ENCODE measurements around the gene GPR158.

Gene GPR158

DNA sequence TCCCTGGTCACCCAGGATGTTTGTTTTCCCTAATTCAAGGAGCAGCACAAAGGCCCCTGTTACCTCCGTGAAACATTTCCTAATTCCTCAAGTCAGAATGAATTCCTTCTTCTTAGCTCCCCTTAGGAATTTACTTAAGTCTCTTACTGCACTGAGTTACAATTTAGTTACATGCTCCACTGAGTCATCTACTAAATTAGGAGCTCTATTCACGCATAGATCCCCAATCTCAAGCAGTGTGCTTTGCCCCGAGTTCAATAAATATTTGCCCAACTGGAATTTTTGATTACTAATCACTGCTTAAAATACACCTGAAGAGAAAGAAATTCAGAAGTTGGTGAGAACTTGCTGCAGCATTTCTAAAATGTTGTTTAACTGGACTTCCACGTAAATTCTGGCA lies 429.8 kb downstream of the GPR158 start:
- no peak for DNase-seq

DNA sequence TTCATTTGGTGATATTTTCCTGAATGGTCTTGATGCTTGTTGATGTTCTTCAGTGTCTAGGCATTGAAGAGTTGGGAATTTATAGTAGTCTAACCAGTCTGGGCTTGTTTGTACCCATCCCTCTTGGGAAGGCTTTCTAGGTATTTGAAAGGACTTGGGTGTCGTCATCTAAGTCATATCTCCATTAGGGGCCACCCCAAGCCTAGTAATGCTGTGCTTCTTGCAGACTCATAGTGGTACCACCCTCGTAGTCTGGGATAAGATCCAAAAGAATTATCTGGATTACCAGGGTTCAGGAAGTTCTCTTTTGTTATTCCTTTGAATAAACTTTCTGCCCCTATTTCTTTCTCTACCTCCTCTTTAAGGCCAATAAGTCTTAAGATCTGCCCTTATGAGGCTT lies 439.9 kb downstream of the GPR158 start:
- no peak for DNase-seq

DNA sequence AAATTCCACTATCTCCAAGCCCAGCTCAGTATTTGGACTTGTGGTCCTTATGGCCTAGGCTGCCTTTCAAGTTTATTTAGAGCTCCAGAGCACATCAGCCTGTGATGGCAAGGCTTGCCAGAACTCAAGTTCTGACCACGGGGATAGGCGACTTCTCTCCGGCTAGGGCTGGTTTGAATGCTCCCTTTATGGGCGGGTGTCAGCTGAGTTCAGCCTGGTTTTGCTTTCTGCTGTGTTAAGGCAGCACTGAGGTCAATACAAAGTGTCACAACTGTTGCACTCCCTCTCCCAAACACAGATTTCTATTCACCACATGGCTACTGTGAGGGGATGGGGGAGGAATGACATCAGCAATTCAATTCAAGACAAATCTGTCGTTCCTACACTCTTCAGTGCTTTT lies 441.1 kb downstream of the GPR158 start:
- DNase-seq: no peak

DNA sequence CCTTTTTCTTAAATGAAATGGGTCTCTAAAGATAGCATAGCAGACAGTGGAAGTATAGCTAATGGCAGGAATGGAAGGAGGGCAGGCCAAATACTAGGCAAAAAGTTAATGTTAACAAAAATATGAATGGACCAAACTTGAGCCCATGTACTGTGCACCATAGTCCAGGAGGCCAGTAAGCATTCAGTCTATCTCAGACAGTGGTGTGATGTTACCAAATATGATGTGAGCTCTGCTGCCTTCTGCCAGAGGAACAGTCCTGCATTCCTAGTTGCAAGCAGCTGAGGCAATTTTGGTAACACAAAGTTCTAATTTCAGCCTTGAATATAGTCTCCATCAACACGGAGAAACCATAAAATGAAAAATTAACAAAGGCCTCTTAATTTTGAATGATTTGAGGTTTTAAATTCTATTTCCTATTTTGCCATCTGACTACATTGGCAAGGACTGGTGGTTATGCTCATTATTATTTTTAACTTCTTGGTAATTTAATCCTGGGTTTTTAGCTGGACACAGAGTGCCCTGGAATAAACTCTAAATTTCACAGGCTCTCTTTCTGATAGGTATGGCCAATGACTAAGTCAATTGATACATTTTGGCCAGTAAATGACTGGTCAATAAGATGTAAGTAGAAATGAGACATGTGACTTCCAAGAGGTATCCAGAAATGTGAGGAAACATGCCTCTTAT lies 442.2 kb downstream of the GPR158 start:
- no peak for DNase-seq

DNA sequence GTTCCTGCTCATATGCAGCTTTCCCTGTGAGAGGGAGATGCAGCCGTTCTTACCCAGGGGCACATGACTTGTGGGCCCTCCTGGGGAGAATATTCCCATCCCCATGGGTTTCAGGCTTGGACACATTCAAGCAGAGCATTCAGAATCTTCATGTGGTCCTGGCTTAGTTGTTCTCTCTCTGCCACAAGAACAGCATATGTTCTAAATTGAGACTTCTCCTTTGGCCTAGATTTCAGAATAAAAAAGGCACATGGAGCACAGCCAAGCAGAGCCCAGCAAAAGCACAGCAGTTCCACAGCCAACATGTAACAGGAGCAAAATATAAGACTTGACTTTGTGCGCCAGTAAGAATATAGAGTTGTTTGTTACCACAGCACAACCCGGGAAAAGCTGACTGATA lies 452.8 kb downstream of the GPR158 start:
- no peak for DNase-seq

DNA sequence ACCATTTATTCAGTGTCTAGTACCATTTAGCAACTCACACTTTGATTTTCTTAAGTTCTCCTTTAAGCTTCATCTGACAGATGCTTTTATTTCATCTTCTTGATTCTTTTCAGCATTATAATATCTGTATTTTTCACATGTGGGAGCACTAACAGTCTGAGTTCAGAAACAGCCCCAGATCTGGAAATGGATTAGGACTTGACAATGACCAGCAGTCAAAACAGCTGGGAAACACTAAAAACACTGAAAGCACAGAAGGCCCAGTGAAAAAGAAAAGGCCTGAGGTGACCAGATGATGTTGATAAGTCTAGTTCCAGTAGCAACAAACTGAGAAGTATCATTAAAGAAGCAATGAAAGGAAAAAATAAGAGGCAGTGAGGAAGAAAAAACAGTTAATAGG lies 454.5 kb downstream of the GPR158 start:
- no peak for DNase-seq

DNA sequence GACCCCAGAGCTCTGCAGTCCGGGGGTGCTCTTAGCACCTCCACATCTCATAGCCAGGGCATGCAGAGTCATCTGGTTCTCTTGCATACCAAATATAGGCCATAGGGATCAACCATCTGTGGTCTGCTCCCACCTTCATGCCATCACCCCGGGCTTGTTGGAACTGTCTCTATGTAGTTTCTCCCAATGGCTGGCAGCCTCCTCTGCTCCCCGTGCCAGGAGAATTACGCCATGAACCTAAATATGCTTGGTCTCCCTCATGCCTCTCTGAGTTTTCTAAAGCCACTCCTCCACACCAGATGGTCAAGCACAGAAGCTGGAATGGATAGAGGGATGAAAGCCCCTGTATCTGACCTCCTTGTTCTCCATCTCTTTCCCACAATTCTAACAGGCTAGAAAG lies 456.7 kb downstream of the GPR158 start:
- no peak for DNase-seq

DNA sequence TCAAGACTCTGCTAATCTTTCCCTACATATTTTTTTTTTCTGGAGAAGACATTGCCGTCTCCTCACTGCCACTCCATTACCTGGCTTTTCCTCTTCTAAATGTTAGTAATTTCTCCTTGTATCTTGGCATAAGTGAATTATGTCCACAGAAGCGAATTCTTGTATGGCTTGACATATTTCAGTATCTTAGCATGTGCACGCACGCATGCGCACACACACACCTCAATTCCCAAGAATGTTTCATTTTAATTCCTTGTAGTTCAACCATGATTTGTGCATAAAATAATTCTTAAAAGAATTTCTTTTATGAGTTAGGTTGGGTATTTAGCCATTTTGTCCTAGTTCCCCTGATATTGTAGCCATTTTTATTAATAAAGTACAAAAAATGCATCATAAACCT lies 458.0 kb downstream of the GPR158 start:
- DNase-seq: no peak

DNA sequence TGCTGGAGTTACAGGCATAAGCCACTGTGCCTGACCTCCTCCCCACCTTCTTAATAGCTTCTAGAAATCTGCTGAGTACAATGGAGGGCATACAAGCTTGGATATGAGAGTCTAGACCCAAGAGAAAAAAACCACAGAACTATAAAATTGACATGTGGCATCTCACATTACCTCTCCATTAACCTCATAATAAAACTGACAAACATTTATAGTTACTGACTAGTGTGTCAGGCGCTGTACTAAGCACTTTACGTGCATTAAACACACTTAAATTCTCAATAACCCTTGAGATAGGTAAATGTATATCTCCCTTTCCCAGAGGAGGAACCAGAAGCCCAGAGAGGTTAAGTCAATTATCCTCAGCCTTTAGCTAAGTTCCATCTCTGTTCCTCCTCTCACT lies 458.7 kb downstream of the GPR158 start:
- DNase-seq: no peak

DNA sequence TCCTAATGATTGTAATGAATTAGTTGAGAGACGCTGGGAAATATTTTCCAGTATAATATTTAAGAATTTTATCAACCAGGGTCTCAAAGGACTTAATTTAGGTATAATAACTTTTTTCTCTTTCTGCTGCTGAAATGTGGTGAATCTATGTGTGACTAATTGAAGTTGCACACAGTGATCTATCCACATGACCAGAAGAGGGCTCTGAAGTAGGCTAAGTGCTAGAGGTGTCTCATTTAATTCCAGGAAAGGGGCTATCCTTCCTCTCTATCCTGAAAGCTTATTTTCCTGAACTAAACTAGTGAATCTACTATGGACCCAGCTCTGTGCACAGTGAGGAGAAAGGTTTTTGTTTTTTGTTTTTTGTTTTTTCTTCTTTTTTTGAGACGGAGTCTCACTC lies 464.8 kb downstream of the GPR158 start:
- DNase-seq: no peak

DNA sequence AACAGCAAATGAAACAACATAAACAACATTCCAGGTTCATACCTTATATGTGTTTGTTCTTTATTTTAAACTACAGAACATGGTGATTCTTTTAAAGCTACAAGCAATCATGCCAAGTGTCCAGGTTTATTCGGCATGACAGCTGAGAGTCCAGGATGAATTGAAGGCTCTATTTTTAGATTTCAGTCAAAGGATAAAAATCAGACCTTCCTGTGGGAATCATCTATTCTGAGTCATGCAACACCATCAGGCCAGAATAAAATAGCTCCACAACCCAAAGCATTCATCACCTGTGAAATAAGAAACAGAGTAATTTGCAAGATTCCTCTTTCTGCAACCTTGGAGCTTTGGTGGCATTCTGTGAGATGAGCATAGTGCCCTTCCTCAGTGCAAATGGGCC lies 466.8 kb downstream of the GPR158 start:
- no peak for DNase-seq

DNA sequence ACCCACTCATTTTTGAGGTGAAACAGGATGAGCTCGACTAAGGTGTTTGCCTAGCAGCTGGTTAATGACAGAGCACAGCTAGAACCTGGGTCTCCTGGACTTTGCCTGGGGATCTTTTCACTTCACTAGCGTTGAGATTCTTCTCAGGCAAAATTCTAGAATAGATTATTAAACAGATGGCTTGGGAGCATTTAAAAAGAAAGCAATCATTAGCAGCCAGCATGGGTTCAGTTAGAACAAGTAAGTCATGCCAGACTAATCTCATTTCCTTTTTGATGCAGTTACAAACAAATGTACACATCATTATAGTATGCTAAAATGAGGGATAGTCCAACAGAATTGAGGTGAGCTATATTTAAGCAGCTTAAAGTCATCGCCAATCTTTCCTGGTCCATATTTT lies 467.9 kb downstream of the GPR158 start:
- DNase-seq: no peak

DNA sequence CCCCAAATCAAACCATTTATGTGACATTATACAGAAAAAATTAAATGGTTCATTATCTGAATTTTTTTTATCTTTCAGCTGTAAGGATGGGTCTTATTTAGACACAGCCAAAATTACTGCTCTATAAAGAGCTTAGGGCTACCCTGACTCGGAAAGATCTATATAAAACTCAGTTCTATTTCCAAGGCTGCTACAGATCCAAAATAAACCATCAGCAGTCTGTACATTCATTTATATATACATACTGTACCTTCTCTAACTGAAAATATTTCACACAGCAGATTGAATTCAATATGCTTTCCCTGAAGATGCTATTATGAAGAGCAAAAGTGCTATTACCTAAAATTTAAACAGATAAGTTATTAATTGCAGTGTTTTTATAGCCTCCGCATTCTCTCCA lies 471.6 kb downstream of the GPR158 start:
- DNase-seq: no peak

DNA sequence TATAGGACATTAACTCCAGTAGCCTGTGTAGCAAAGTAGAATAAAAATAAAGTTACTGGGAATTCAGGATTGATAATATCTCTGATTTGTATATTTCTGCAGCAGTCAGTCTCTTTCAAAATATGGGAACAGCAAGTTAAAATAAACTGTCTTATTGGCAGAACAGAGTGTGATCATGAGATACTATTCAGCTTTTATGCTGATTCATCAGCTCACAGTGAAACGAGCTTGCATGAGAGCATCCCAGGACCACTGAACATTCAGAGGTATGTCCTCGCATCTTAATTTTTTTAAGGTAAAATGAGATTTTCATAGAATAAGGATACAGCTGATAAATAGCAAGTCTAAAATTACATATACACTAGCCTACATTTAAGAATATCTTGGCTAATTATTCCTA lies 476.7 kb downstream of the GPR158 start:
- DNase-seq: no peak
